HL-60 (cell line): ENCODE measurements around the gene SLAIN1.

Experiments
- DNase-seq, 2 experiments: peaks; one replicate each; pipeline ENCODE4 v3.0.0-alpha.2; 2010 to 2020; ENCODE audit warnings: low read depth in 1 of 2, low spot score in 1 of 2
- H3K27ac ChIP-seq: fragments of 250-450 bp; sonication (Bioruptor Pico); replicated peaks from 2 replicates; pipeline ENCODE4 v1.5.1; 2020; ENCODE audit warnings: mild to moderate bottlenecking, moderate library complexity
- H3K27me3 ChIP-seq: fragments of 250-450 bp; sonication (Bioruptor Pico); 2 replicates; pipeline ENCODE4 v1.5.1; 2021; ENCODE audit warnings: mild to moderate bottlenecking, moderate library complexity; ENCODE audit not compliant: insufficient read depth, poor library complexity, severe bottlenecking
- H3K4me3 ChIP-seq: replicated peaks from 2 replicates; pipeline ENCODE4 v1.5.1; 2011; ENCODE audit warnings: mild to moderate bottlenecking, control low read depth, low read length; ENCODE audit not compliant: insufficient read depth
- CTCF ChIP-seq: IDR thresholded peaks from one replicate; pipeline ENCODE4 v1.5.1; 2011; ENCODE audit warnings: low read length, control low read depth, inconsistent platforms; ENCODE audit not compliant: insufficient read depth
- GABPA ChIP-seq: IDR thresholded peaks from 2 replicates; pipeline ENCODE4 v1.6.1; 2012; ENCODE audit warnings: low read depth
- POLR2AphosphoS5 ChIP-seq: IDR thresholded peaks from 2 replicates; pipeline ENCODE4 v1.6.1; 2012; ENCODE audit warnings: low read depth
- SPI1 ChIP-seq: IDR thresholded peaks from 2 replicates; pipeline ENCODE4 v1.6.1; 2012; ENCODE audit warnings: low read depth, mild to moderate bottlenecking, borderline replicate concordance
- TF ChIP-seq, protein P1 (sequence below): IDR thresholded peaks from 2 replicates; pipeline ENCODE4 v1.6.1; 2012; ENCODE audit warnings: low read depth; ENCODE audit not compliant: insufficient replicate concordance

Gene SLAIN1

DNA sequence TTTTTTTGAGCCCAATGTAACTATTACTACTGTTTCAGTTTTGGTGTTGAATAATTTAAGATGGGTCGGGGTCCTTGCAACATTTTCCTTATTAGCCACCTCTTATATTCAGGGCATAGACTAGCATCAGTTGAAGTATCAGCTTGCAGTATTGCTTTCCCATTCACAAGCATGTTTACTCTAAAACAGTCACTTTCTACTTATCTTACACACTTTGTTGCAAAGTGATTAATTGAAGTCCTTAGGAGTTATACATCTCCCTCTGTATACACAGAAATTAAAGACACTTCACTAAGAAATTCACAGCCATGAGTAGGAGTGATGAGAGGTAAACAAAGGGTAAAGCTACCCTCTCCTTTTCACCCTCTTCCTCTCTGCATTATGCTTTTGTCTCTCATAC, 27.6 kb downstream of the SLAIN1 start:
- H3K4me3 ChIP-seq: no peak overlapping the region
- TF ChIP-seq, protein P1, sequence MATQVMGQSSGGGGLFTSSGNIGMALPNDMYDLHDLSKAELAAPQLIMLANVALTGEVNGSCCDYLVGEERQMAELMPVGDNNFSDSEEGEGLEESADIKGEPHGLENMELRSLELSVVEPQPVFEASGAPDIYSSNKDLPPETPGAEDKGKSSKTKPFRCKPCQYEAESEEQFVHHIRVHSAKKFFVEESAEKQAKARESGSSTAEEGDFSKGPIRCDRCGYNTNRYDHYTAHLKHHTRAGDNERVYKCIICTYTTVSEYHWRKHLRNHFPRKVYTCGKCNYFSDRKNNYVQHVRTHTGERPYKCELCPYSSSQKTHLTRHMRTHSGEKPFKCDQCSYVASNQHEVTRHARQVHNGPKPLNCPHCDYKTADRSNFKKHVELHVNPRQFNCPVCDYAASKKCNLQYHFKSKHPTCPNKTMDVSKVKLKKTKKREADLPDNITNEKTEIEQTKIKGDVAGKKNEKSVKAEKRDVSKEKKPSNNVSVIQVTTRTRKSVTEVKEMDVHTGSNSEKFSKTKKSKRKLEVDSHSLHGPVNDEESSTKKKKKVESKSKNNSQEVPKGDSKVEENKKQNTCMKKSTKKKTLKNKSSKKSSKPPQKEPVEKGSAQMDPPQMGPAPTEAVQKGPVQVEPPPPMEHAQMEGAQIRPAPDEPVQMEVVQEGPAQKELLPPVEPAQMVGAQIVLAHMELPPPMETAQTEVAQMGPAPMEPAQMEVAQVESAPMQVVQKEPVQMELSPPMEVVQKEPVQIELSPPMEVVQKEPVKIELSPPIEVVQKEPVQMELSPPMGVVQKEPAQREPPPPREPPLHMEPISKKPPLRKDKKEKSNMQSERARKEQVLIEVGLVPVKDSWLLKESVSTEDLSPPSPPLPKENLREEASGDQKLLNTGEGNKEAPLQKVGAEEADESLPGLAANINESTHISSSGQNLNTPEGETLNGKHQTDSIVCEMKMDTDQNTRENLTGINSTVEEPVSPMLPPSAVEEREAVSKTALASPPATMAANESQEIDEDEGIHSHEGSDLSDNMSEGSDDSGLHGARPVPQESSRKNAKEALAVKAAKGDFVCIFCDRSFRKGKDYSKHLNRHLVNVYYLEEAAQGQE: no peak
- no peak for TF ChIP-seq SPI1
- TF ChIP-seq CTCF: no peak
- no peak for TF ChIP-seq GABPA
- TF ChIP-seq POLR2AphosphoS5: no peak
- H3K27me3 ChIP-seq: no peaks in the 10 kb centered on the region
- no peak for DNase-seq
- H3K27ac ChIP-seq: no peak overlapping the region

DNA sequence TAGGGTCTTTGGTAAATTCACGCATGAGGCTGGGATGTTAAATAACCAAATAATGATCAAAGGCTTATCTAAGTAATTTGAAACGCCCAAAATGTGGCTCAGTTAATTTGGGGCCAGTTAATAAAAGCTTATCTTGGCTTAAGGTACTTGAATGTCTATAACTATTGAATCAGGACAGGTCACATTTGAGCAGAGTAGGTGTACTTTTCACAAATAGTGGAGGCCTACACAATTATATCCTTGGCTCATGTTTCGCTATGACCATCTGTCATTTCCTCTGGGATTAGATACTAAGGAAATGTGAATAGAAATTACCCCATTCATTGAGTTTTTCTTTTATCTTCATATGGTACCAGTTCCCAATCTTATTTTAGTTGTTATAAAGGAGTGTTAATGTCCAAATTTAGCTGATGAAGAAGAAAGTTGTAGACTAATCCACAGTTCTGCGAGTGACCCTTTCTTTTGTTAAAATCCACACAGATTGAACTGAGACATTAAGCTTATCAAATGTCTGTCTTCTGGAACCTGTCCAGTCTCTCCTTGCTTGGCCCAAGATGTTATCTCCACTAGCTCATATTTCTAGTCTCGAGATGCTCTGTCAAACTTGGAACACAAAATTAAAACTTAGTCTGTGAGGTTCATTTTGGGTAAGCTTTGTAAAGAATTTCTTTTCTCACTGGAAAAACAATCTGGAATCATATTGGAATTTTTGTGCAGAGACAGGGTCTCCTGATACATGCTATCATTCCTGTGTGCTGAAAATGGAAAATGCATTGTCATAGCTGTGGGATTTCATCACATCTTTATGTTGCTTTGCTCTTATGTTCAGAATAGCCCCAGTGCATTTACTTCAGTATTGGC, 31.0 kb downstream of the SLAIN1 start:
- no peaks in the 10 kb centered on the region for H3K27me3 ChIP-seq
- TF ChIP-seq GABPA: no peak
- TF ChIP-seq SPI1: no peak
- TF ChIP-seq POLR2AphosphoS5: no peak
- TF ChIP-seq, protein P1: no peak
- no peak overlapping the region for H3K4me3 ChIP-seq
- no peak for DNase-seq
- H3K27ac ChIP-seq: no peak overlapping the region

GRCh38 chr13:77729502-77730221, 32.2 kb downstream of the SLAIN1 start:
- no peak overlapping the region for H3K27ac ChIP-seq
- TF ChIP-seq GABPA: no peak
- no peak overlapping the region for H3K4me3 ChIP-seq
- DNase-seq: no peak
- H3K27me3 ChIP-seq: no peaks in the 10 kb centered on the region

GRCh38 chr13:77730572-77730971, 33.1 kb downstream of the SLAIN1 start:
- no peak overlapping the region for H3K27ac ChIP-seq
- TF ChIP-seq POLR2AphosphoS5 (no peak), SPI1 (no peak), CTCF (no peak), GABPA (no peak)
- TF ChIP-seq, protein P1: no peak
- no peaks in the 10 kb centered on the region for H3K27me3 ChIP-seq
- no peak overlapping the region for H3K4me3 ChIP-seq
- no peak for DNase-seq
